Panc1 (cell line): ENCODE results near the gene PAMR1. TPM values are rescaled to one million over a fixed set of nuclear protein-coding genes. Genes with fewer than 3 reads are reported as not detected.

Experiments used
- ATAC-seq: fragments of 200-7000 bp; cut with Tn5 transposase; 2 replicates; pipeline ENCODE4 v1.9.1; 2020; ENCODE audit warnings: mild to moderate bottlenecking, moderate library complexity
- BruUV-seq: library from RNA; stranded (reverse); fragments of 400-500 nt; replicated peaks from 2 replicates; lab custom pipeline; 2021; lab: Mats Ljungman, UMichigan
- CTCF ChIA-PET: fragments of 300-600 bp; sonication (Branson Sonifier 250); formaldehyde crosslinking; loops from one replicate; lab custom pipeline; 2022; ENCODE audit warnings: antibody characterized with exemption; lab: Charles Lee
- POLR2A ChIA-PET: fragments of 300-600 bp; sonication (Branson Sonifier 250); formaldehyde crosslinking; loops from one replicate; lab custom pipeline; 2022; ENCODE audit warnings: antibody characterized with exemption; lab: Charles Lee
- DNase-seq: peaks from one replicate; pipeline ENCODE4 v3.0.0-alpha.2; 2010; ENCODE audit warnings: low read depth, low spot score
- H3K27ac ChIP-seq: 2 replicates; pipeline ENCODE4 v1.5.1; 2011; ENCODE audit warnings: mild to moderate bottlenecking, low read length, inconsistent platforms
- H3K27me3 ChIP-seq: fragments of 200-500 bp; sonication (Bioruptor generic); 2 replicates; pipeline ENCODE4 v1.6.0; 2014; ENCODE audit warnings: low read length, inconsistent platforms; ENCODE audit not compliant: control insufficient read depth, insufficient read depth
- H3K36me3 ChIP-seq: fragments of 200-500 bp; sonication (Bioruptor generic); 2 replicates; pipeline ENCODE4 v1.5.1; 2014; ENCODE audit warnings: inconsistent platforms, mild to moderate bottlenecking, low read length, moderate library complexity; ENCODE audit not compliant: control insufficient read depth, insufficient read depth
- H3K4me1 ChIP-seq: 2 replicates; pipeline ENCODE4 v1.5.1; 2011; ENCODE audit warnings: inconsistent platforms, mild to moderate bottlenecking, low read length, moderate library complexity; ENCODE audit not compliant: control insufficient read depth, insufficient read depth
- H3K4me3 ChIP-seq, 2 experiments: 2 replicates each; pipeline ENCODE4 v1.5.1; 2011 to 2012; ENCODE audit warnings: low read depth in 2 of 2, low read length in 2 of 2, mild to moderate bottlenecking in 2 of 2, inconsistent platforms in 1 of 2, moderate library complexity in 1 of 2
- H3K9me3 ChIP-seq: fragments of 200-500 bp; sonication (Bioruptor generic); 2 replicates; pipeline ENCODE4 v1.5.1; 2014; ENCODE audit warnings: low read depth, mild to moderate bottlenecking, inconsistent platforms, low read length, moderate library complexity; ENCODE audit not compliant: control insufficient read depth, insufficient read depth
- CTCF ChIP-seq: fragments of 450-650 bp; IDR thresholded peaks from 2 replicates; pipeline ENCODE4 v1.5.1; 2017; ENCODE audit warnings: mild to moderate bottlenecking
- POLR2AphosphoS5 ChIP-seq: IDR thresholded peaks from 2 replicates; pipeline ENCODE4 v1.6.1; 2012; ENCODE audit warnings: mild to moderate bottlenecking, low read depth, low read length, moderate library complexity
- SIN3A ChIP-seq: IDR thresholded peaks from 2 replicates; pipeline ENCODE4 v1.6.1; 2012; ENCODE audit warnings: low read depth, mild to moderate bottlenecking, low read length, moderate library complexity, borderline replicate concordance; ENCODE audit not compliant: insufficient read depth
- TCF7L2 ChIP-seq: IDR thresholded peaks from 2 replicates; pipeline ENCODE4 v1.6.1; 2011; ENCODE audit warnings: mild to moderate bottlenecking, low read depth, low read length, inconsistent platforms
- in situ Hi-C: cut with HindIII; loops from 2 replicates; pipeline ENCODE4 v1.10.0; 2016; ENCODE audit warnings: low sequenced_read_pairs, low pct_unique_long_range_greater_than_20kb
- intact Hi-C: fragments of 100-400 bp; cut with micrococcal nuclease; formaldehyde crosslinking; loops from one replicate; pipeline ENCODE4 v1.10.0; 2022; ENCODE audit not compliant: unreplicated experiment
- total RNA-seq: library from RNA; stranded (reverse); gene quantifications from one replicate; pipeline ENCODE4 v1.2.1, GENCODE V29; 2021; ENCODE audit not compliant: unreplicated experiment
- TF ChIP-seq, protein P1 (sequence below), 2 experiments: IDR thresholded peaks; 2 replicates each; pipeline ENCODE4 v1.6.1; 2011 to 2012; ENCODE audit warnings: low read depth in 2 of 2, control low read depth in 1 of 2, low read length in 1 of 2, mild to moderate bottlenecking in 1 of 2, moderate library complexity in 1 of 2; ENCODE audit not compliant: insufficient read depth in 1 of 2

Gene PAMR1
- total RNA-seq, 1 experiment from 2014 or later, result 0.13 TPM

DNA sequence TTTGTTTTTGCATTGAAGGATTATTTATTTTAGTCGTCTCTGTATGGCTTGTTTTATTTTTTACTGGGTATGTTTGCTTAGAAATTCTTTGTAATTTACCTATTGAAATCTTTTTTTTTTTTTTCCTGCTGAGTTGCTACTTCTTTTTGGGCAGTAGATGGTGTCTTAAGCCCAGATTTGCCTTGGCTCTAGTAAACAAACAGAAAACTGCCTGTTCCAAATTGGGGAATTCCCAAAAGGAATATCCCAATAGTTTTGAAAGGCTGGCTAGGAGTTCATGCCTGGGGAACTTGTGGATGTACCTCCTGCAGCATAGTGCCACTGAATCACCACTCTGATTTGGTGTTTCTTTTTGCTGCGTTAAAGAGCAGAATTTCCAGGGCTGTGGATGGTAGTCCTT, 17.7 kb downstream of the PAMR1 start:
- Histone ChIP-seq H3K4me3 (no peak overlapping the region), H3K9me3 (no peaks in the 10 kb centered on the region), H3K27me3 (peaks cover 26% of the 10 kb centered on the region), H3K27ac (no peak overlapping the region), H3K4me1 (no peaks in the 10 kb centered on the region), H3K36me3 (no peaks in the 10 kb centered on the region)
- in situ Hi-C loops (no loop called here), intact Hi-C loops (no loop called here)
- BruUV-seq, result no TSS peak
- ChIA-PET CTCF (no interaction called here), POLR2A (no interaction called here)
- no peak for TF ChIP-seq SIN3A
- peak; percentile 21; the same call in 1 of the 2 replicates for TF ChIP-seq CTCF
- DNase-seq (no peak), ATAC-seq (no peak)

DNA sequence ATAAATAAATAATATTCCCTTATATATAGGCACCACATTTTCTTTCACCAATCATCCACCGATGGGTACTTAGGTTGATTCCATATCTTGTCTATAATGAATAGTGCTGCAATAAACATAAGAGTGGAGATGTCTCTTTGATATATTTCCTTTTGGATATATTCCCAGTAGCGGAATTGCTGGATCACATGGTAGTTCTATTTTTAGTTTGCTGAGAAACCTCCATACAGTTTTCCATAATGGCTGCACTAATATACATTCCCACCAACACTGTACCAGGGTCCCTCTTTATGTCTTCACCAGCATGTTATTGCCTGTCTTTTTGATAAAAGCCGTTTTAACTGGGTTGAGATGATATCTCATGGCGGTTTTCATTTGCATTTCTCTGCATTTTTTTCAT, 23.6 kb downstream of the PAMR1 start:
- no peak overlapping the region for H3K4me3 ChIP-seq
- intact Hi-C loops, result no loop called here
- no peaks in the 10 kb centered on the region for H3K4me1 ChIP-seq
- ChIA-PET CTCF (no interaction called here), POLR2A (no interaction called here)
- no peak for DNase-seq
- no peak overlapping the region for H3K27ac ChIP-seq
- H3K9me3 ChIP-seq, result no peaks in the 10 kb centered on the region
- H3K36me3 ChIP-seq, result no peaks in the 10 kb centered on the region
- no peak for ATAC-seq
- BruUV-seq, result no TSS peak
- peaks cover 4% of the 10 kb centered on the region; the same call in 1 of the 2 replicates for H3K27me3 ChIP-seq
- no peak for TF ChIP-seq CTCF
- TF ChIP-seq SIN3A, result no peak
- TF ChIP-seq, protein P1, sequence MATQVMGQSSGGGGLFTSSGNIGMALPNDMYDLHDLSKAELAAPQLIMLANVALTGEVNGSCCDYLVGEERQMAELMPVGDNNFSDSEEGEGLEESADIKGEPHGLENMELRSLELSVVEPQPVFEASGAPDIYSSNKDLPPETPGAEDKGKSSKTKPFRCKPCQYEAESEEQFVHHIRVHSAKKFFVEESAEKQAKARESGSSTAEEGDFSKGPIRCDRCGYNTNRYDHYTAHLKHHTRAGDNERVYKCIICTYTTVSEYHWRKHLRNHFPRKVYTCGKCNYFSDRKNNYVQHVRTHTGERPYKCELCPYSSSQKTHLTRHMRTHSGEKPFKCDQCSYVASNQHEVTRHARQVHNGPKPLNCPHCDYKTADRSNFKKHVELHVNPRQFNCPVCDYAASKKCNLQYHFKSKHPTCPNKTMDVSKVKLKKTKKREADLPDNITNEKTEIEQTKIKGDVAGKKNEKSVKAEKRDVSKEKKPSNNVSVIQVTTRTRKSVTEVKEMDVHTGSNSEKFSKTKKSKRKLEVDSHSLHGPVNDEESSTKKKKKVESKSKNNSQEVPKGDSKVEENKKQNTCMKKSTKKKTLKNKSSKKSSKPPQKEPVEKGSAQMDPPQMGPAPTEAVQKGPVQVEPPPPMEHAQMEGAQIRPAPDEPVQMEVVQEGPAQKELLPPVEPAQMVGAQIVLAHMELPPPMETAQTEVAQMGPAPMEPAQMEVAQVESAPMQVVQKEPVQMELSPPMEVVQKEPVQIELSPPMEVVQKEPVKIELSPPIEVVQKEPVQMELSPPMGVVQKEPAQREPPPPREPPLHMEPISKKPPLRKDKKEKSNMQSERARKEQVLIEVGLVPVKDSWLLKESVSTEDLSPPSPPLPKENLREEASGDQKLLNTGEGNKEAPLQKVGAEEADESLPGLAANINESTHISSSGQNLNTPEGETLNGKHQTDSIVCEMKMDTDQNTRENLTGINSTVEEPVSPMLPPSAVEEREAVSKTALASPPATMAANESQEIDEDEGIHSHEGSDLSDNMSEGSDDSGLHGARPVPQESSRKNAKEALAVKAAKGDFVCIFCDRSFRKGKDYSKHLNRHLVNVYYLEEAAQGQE (IDR thresholded peaks at IDR 0.05; ENCODE audit: insufficient read depth in 1 of 2, low read depth in 2 of 2, low read length in 1 of 2), result no peak
- no peak for TF ChIP-seq POLR2AphosphoS5
- no peak for TF ChIP-seq TCF7L2
- in situ Hi-C loops, result no loop called here
